Measurements from ENCODE around the gene AXL. TPM values are rescaled to one million over a fixed set of nuclear protein-coding genes. Genes with fewer than 3 reads are reported as not detected.

Gene AXL
- total RNA-seq, 4 donors from 2014 or later = 19.7 to 52.4 (median 25.6) TPM

- intact Hi-C loops (cut with DNase I; ENCODE audit: low total_unique reads) (loop anchor here (5.0 kb wide), 1 partner anchor 1143 kb away; the partner anchor contains the start of gene CXCL17), in situ Hi-C loops (cut with MboI; ENCODE audit: low pct_ligation_motif_present in 1 of 4, low pct_unique_long_range_greater_than_20kb in 1 of 4, low sequenced_read_pairs in 3 of 4) (no loop called here)
- peak; percentile 66 for DNase-seq
- no peak for TF ChIP-seq EP300 (IDR thresholded peaks at IDR 0.05; ENCODE audit: low read depth)
- TF ChIP-seq POLR2AphosphoS5 (IDR thresholded peaks at IDR 0.05) = peak in 2 of 3 donors; percentile 18 to 37
- Histone ChIP-seq H3K4me1 (peaks cover 27 to 57% (median 40%) of the 10 kb centered on the region in 4 donors), H3K4me3 (no peak overlapping the region), H3K36me3 (peaks cover 0 to 53% (median 25%) of the 10 kb centered on the region in 4 donors), H3K27ac (peak overlapping the region; percentile 84 to 89 (median 85)), H3K9me3 (no peaks in the 10 kb centered on the region), H3K27me3 (no peaks in the 10 kb centered on the region)
- 18 to 35% methylated on average over 3 to 4 of the region's 4 CpGs for WGBS, 2 donors (ENCODE audit: low coverage in 1 of 2)
Measured at GRCh38 chr19:41299755-41300089, 80.7 kb downstream of the AXL start.

GRCh38 chr19:41300555-41300954 lies 81.5 kb downstream of the AXL start:
- Histone ChIP-seq H3K27ac (peak overlapping the region; percentile 84 to 89 (median 85)), H3K36me3 (peaks cover 0 to 53% (median 25%) of the 10 kb centered on the region in 4 donors), H3K4me3 (no peak overlapping the region), H3K27me3 (no peaks in the 10 kb centered on the region), H3K9me3 (no peaks in the 10 kb centered on the region), H3K4me1 (peaks cover 27 to 66% (median 40%) of the 10 kb centered on the region in 4 donors)
- no peak for DNase-seq
- intact Hi-C loops (cut with DNase I; ENCODE audit: low total_unique reads) (no loop called here), in situ Hi-C loops (cut with MboI; ENCODE audit: low pct_ligation_motif_present in 1 of 4, low pct_unique_long_range_greater_than_20kb in 1 of 4, low sequenced_read_pairs in 3 of 4) (no loop called here)
- WGBS, 2 donors (ENCODE audit: low coverage in 1 of 2) = 80 to 100% methylated on average over 2 to 6 of the region's 6 CpGs
- TF ChIP-seq POLR2AphosphoS5 (IDR thresholded peaks at IDR 0.05) = no peak
- TF ChIP-seq EP300 (IDR thresholded peaks at IDR 0.05; ENCODE audit: low read depth) = no peak
- TF ChIP-seq CTCF (IDR thresholded peaks at IDR 0.05) = no peak
- TF ChIP-seq POLR2A (IDR thresholded peaks at IDR 0.05) = no peak

- peak; percentile 66 for DNase-seq
- Histone ChIP-seq H3K27ac (peak overlapping the region; percentile 22 to 60 (median 60)), H3K27me3 (no peaks in the 10 kb centered on the region), H3K4me1 (peaks cover 21 to 60% (median 29%) of the 10 kb centered on the region in 4 donors), H3K4me3 (no peak overlapping the region), H3K36me3 (peaks cover 0 to 51% (median 24%) of the 10 kb centered on the region in 4 donors), H3K9me3 (no peaks in the 10 kb centered on the region)
- intact Hi-C loops (cut with DNase I; ENCODE audit: low total_unique reads) = no loop called here
- 57 to 67% methylated on average over 3 to 21 of the region's 21 CpGs for WGBS, 2 donors (ENCODE audit: low coverage in 1 of 2)
- in situ Hi-C loops (cut with MboI; ENCODE audit: low pct_ligation_motif_present in 1 of 4, low pct_unique_long_range_greater_than_20kb in 1 of 4, low sequenced_read_pairs in 3 of 4) = no loop called here
- TF ChIP-seq CTCF (IDR thresholded peaks at IDR 0.05) (no peak), POLR2AphosphoS5 (IDR thresholded peaks at IDR 0.05) (no peak), POLR2A (IDR thresholded peaks at IDR 0.05) (no peak), EP300 (IDR thresholded peaks at IDR 0.05; ENCODE audit: low read depth) (no peak)
Measured at GRCh38 chr19:41302624-41303351, 83.8 kb downstream of the AXL start.

GRCh38 chr19:41303954-41304353 lies 84.9 kb downstream of the AXL start:
- 90% methylated on average over 14 of the region's 14 CpGs; no CpG with 5 or more reads in 1 of the 2 donors for WGBS, 2 donors (ENCODE audit: low coverage in 1 of 2)
- no peak overlapping the region for H3K4me3 ChIP-seq

More at GRCh38 chr19:41303954-41304353, 84.9 kb downstream of the AXL start:
- DNase-seq = no peak
- no peaks in the 10 kb centered on the region for H3K27me3 ChIP-seq
- intact Hi-C loops (cut with DNase I; ENCODE audit: low total_unique reads) (no loop called here), in situ Hi-C loops (cut with MboI; ENCODE audit: low pct_ligation_motif_present in 1 of 4, low pct_unique_long_range_greater_than_20kb in 1 of 4, low sequenced_read_pairs in 3 of 4) (no loop called here)
- H3K9me3 ChIP-seq = no peaks in the 10 kb centered on the region
- no peak for TF ChIP-seq CTCF (IDR thresholded peaks at IDR 0.05)
- H3K36me3 ChIP-seq = peaks cover 0 to 51% (median 24%) of the 10 kb centered on the region in 4 donors
- peak overlapping the region; percentile 23 to 60 (median 60) for H3K27ac ChIP-seq
- peaks cover 20 to 60% (median 28%) of the 10 kb centered on the region in 4 donors for H3K4me1 ChIP-seq

Measured in transverse colon (tissue), 4 donors.